H9 (cell line): ENCODE results near the gene SLC30A7. TPM values are rescaled to one million over a fixed set of nuclear protein-coding genes. Genes with fewer than 3 reads are reported as not detected.

Experiments
- DNase-seq: peaks from one replicate; pipeline ENCODE4 v3.0.0-alpha.2; 2017
- H2AFZ ChIP-seq: one replicate; pipeline ENCODE4 v1.6.1; 2013; ENCODE audit warnings: mild to moderate bottlenecking, low read length, control low read depth, moderate library complexity
- H2AK5ac ChIP-seq: 2 replicates; pipeline ENCODE4 v1.6.1; 2013; ENCODE audit warnings: low read length, control low read depth, mixed read lengths; ENCODE audit not compliant: insufficient read length
- H2BK120ac ChIP-seq: one replicate; pipeline ENCODE4 v1.6.1; 2013; ENCODE audit warnings: low read depth, mild to moderate bottlenecking, low read length, control low read depth, inconsistent platforms; ENCODE audit not compliant: poor library complexity, severe bottlenecking
- H2BK12ac ChIP-seq: 2 replicates; pipeline ENCODE4 v1.6.1; 2013; ENCODE audit warnings: low read length, control low read depth, mixed read lengths, low read depth; ENCODE audit not compliant: insufficient read length
- H2BK15ac ChIP-seq: 2 replicates; pipeline ENCODE4 v1.6.1; 2013; ENCODE audit warnings: low read depth, low read length, control low read depth
- H2BK20ac ChIP-seq: one replicate; pipeline ENCODE4 v1.6.1; 2013; ENCODE audit warnings: low read depth, mild to moderate bottlenecking, low read length, control low read depth, inconsistent platforms; ENCODE audit not compliant: poor library complexity, severe bottlenecking
- H2BK5ac ChIP-seq: 2 replicates; pipeline ENCODE4 v1.6.1; 2013; ENCODE audit warnings: low read length, control low read depth, mixed read lengths; ENCODE audit not compliant: insufficient read length
- H3K14ac ChIP-seq: 2 replicates; pipeline ENCODE4 v1.6.1; 2013; ENCODE audit warnings: low read length, control low read depth; ENCODE audit not compliant: insufficient read depth
- H3K18ac ChIP-seq: 2 replicates; pipeline ENCODE4 v1.6.1; 2013; ENCODE audit warnings: low read depth, mild to moderate bottlenecking, mixed read lengths, low read length, control low read depth; ENCODE audit not compliant: insufficient read length
- H3K23ac ChIP-seq: 2 replicates; pipeline ENCODE4 v1.6.1; 2013; ENCODE audit warnings: low read length, control low read depth, mixed read lengths, low read depth; ENCODE audit not compliant: insufficient read length
- H3K23me2 ChIP-seq: 2 replicates; pipeline ENCODE4 v1.6.1; 2013; ENCODE audit warnings: low read depth, mild to moderate bottlenecking, mixed read lengths, low read length, control low read depth; ENCODE audit not compliant: insufficient read length, poor library complexity, severe bottlenecking
- H3K27ac ChIP-seq: 2 replicates; pipeline ENCODE4 v1.5.1; 2013; ENCODE audit warnings: low read length, control low read depth, mixed read lengths, low read depth; ENCODE audit not compliant: insufficient read length
- H3K27me3 ChIP-seq: 2 replicates; pipeline ENCODE4 v1.6.1; 2013; ENCODE audit warnings: low read length, control low read depth, inconsistent platforms; ENCODE audit not compliant: insufficient read depth
- H3K4ac ChIP-seq: 2 replicates; pipeline ENCODE4 v1.6.1; 2013; ENCODE audit warnings: low read depth, mild to moderate bottlenecking, control low read depth, inconsistent platforms, low read length, moderate library complexity
- H3K4me1 ChIP-seq: 2 replicates; pipeline ENCODE4 v1.6.1; 2013; ENCODE audit warnings: low read length, control low read depth, inconsistent platforms; ENCODE audit not compliant: insufficient read depth
- H3K4me2 ChIP-seq: 2 replicates; pipeline ENCODE4 v1.6.1; 2013; ENCODE audit warnings: low read length, control low read depth, mixed read lengths; ENCODE audit not compliant: insufficient read length, insufficient read depth
- H3K56ac ChIP-seq: 2 replicates; pipeline ENCODE4 v1.6.1; 2013; ENCODE audit warnings: low read depth, mild to moderate bottlenecking, mixed read lengths, low read length, control low read depth; ENCODE audit not compliant: insufficient read length
- H3K79me1 ChIP-seq: 2 replicates; pipeline ENCODE4 v1.6.1; 2013; ENCODE audit warnings: low read depth, mild to moderate bottlenecking, moderate library complexity, low read length, control low read depth, inconsistent platforms; ENCODE audit not compliant: insufficient read depth, poor library complexity, severe bottlenecking
- H3K79me2 ChIP-seq: 2 replicates; pipeline ENCODE4 v1.6.1; 2013; ENCODE audit warnings: low read length, control low read depth, inconsistent platforms; ENCODE audit not compliant: insufficient read depth
- H3K9ac ChIP-seq: 2 replicates; pipeline ENCODE4 v1.6.1; 2013; ENCODE audit warnings: low read length, control low read depth, mixed read lengths; ENCODE audit not compliant: insufficient read length; ENCODE audit errors: extremely low read depth
- H3K9me3 ChIP-seq: one replicate; pipeline ENCODE4 v1.6.1; 2013; ENCODE audit warnings: low read depth, low read length, inconsistent platforms; ENCODE audit not compliant: control insufficient read depth
- H3T11ph ChIP-seq: one replicate; pipeline ENCODE4 v1.6.1; 2013; ENCODE audit warnings: mild to moderate bottlenecking, low read length, control low read depth, inconsistent platforms
- H4K20me1 ChIP-seq: one replicate; pipeline ENCODE4 v1.6.1; 2013; ENCODE audit not compliant: control insufficient read depth, insufficient read length, insufficient read depth
- H4K5ac ChIP-seq: 2 replicates; pipeline ENCODE4 v1.6.1; 2013; ENCODE audit warnings: low read depth, mild to moderate bottlenecking, mixed read lengths, low read length, control low read depth; ENCODE audit not compliant: insufficient read length
- H4K8ac ChIP-seq: replicated peaks from 2 replicates; pipeline ENCODE4 v1.6.1; 2013; ENCODE audit warnings: low read length, control low read depth, mixed read lengths, low read depth; ENCODE audit not compliant: insufficient read length
- H4K91ac ChIP-seq: 2 replicates; pipeline ENCODE4 v1.6.1; 2013; ENCODE audit warnings: low read depth, mild to moderate bottlenecking, moderate library complexity, mixed read lengths, low read length, control low read depth; ENCODE audit not compliant: insufficient read length
- H3K27ac Mint-ChIP-seq, 3 experiments: 2 replicates in 2 of 3; 3 replicates in 1 of 3; pipeline ENCODE4 v1.8.0; 2020 to 2021; ENCODE audit warnings: mixed read lengths in 3 of 3, mild to moderate bottlenecking in 1 of 3, moderate library complexity in 1 of 3
- H3K27me3 Mint-ChIP-seq: 2 replicates; pipeline ENCODE4 v1.8.0; 2021; ENCODE audit warnings: low read depth, mild to moderate bottlenecking, moderate library complexity, mixed read lengths
- H3K36me3 Mint-ChIP-seq, 3 experiments: 2 replicates in 2 of 3; 3 replicates in 1 of 3; pipeline ENCODE4 v1.8.0; 2020 to 2021; ENCODE audit warnings: low read depth in 3 of 3, mixed read lengths in 3 of 3; ENCODE audit not compliant: insufficient read depth in 1 of 3
- H3K4me1 Mint-ChIP-seq, 2 experiments: 2 replicates each; pipeline ENCODE4 v1.8.0; 2020; ENCODE audit warnings: mixed read lengths in 2 of 2
- H3K4me3 Mint-ChIP-seq, 2 experiments: 2 replicates in 1 of 2; 3 replicates in 1 of 2; pipeline ENCODE4 v1.8.0; 2020 to 2021; ENCODE audit warnings: mild to moderate bottlenecking in 2 of 2, mixed read lengths in 2 of 2, moderate library complexity in 1 of 2
- H3K9me3 Mint-ChIP-seq, 2 experiments: 2 replicates in 1 of 2; 3 replicates in 1 of 2; pipeline ENCODE4 v1.8.0; 2020; ENCODE audit warnings: mild to moderate bottlenecking in 2 of 2, mixed read lengths in 2 of 2, moderate library complexity in 1 of 2
- WGBS: extraction: QIAGEN DNeasy Blood & Tissue Kit; methylation state at CpG from one replicate; pipeline ENCODE4 v1.1.7; 2013; ENCODE audit warnings: missing lambda C conversion rate, low lambda C conversion rate, mixed read lengths; ENCODE audit not compliant: insufficient read length; ENCODE audit errors: extremely low coverage; 5-methylcytosine and 5-hydroxymethylcytosine counted together
- total RNA-seq: library from RNA; stranded (reverse); gene quantifications from 2 replicates; pipeline ENCODE4 v1.2.1, GENCODE V29; 2021
- TF ChIP-seq, protein P1 (sequence below): fragments of 200-600 bp; sonication (generic); conservative IDR thresholded peaks from 3 replicates; pipeline ENCODE4 v1.8.0; 2021; ENCODE audit warnings: antibody characterized with exemption, mild to moderate bottlenecking

The SLC30A7 gene
- total RNA-seq, 1 experiment from 2014 or later, result 25.6 TPM

DNA sequence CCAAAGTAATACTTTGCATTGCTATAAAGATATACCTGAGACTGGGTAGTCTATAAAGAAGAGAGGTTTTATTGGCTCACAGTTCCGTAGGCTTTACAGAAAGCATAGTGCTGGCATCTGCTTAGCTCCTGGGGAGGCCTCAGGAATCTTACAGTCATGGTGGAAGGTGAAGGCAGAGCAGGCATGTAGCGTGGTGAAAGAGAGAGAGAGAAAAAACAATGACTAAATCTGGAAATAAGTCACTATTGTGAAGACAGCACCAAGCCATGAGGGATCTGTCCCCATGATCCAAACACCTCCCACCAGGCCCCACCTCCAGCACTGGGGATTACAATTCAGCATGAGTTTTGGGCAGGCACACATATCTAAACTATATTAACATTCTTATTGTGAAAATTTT, 30.4 kb downstream of the SLC30A7 start:
- no peak overlapping the region for H3K4ac ChIP-seq
- H3T11ph ChIP-seq, result no peak overlapping the region
- H3K23me2 ChIP-seq, result no peaks in the 10 kb centered on the region
- no peak overlapping the region for H3K14ac ChIP-seq
- H3K79me1 ChIP-seq, result no peaks in the 10 kb centered on the region
- peaks cover 14 to 37% (median 29%) of the 10 kb centered on the region in 3 experiments for H3K36me3 Mint-ChIP-seq
- H3K79me2 ChIP-seq, result no peaks in the 10 kb centered on the region
- TF ChIP-seq, protein P1, sequence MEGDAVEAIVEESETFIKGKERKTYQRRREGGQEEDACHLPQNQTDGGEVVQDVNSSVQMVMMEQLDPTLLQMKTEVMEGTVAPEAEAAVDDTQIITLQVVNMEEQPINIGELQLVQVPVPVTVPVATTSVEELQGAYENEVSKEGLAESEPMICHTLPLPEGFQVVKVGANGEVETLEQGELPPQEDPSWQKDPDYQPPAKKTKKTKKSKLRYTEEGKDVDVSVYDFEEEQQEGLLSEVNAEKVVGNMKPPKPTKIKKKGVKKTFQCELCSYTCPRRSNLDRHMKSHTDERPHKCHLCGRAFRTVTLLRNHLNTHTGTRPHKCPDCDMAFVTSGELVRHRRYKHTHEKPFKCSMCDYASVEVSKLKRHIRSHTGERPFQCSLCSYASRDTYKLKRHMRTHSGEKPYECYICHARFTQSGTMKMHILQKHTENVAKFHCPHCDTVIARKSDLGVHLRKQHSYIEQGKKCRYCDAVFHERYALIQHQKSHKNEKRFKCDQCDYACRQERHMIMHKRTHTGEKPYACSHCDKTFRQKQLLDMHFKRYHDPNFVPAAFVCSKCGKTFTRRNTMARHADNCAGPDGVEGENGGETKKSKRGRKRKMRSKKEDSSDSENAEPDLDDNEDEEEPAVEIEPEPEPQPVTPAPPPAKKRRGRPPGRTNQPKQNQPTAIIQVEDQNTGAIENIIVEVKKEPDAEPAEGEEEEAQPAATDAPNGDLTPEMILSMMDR, result no peak
- H4K91ac ChIP-seq, result no peak overlapping the region
- no peak overlapping the region for H3K27ac ChIP-seq
- H3K18ac ChIP-seq, result no peak overlapping the region
- no peaks in the 10 kb centered on the region for H3K9me3 ChIP-seq
- H3K27me3 Mint-ChIP-seq, result no peaks in the 10 kb centered on the region
- no peak overlapping the region for H2BK12ac ChIP-seq
- no peak overlapping the region for H2BK120ac ChIP-seq
- no peak overlapping the region for H2AFZ ChIP-seq
- no peaks in the 10 kb centered on the region for H4K20me1 ChIP-seq
- no peak overlapping the region for H3K9ac ChIP-seq
- no peak overlapping the region for H3K56ac ChIP-seq
- H3K23ac ChIP-seq, result no peak overlapping the region
- no peak overlapping the region for H3K4me3 Mint-ChIP-seq
- H2BK15ac ChIP-seq, result no peak overlapping the region
- H2BK20ac ChIP-seq, result no peak overlapping the region
- H3K4me1 ChIP-seq, result no peaks in the 10 kb centered on the region
- no peak overlapping the region for H2BK5ac ChIP-seq
- no peak overlapping the region for H4K5ac ChIP-seq
- no peak overlapping the region for H4K8ac ChIP-seq
- no peak overlapping the region for H2AK5ac ChIP-seq
- H3K27ac Mint-ChIP-seq, result no peak overlapping the region; a peak in 1 of 7 replicates
- DNase-seq, result no peak
- no peaks in the 10 kb centered on the region for H3K27me3 ChIP-seq
- 0 out of 5 replicates have a peak, but pooled peaks cover 0 to 2% of the 10 kb centered on the region in 2 experiments for H3K9me3 Mint-ChIP-seq
- WGBS, result no CpG with 5 or more reads among the region's 2 CpGs
- no peaks in the 10 kb centered on the region for H3K4me1 Mint-ChIP-seq
- H3K4me2 ChIP-seq, result no peak overlapping the region
